ENCODE results near the gene OFD1.

DNA sequence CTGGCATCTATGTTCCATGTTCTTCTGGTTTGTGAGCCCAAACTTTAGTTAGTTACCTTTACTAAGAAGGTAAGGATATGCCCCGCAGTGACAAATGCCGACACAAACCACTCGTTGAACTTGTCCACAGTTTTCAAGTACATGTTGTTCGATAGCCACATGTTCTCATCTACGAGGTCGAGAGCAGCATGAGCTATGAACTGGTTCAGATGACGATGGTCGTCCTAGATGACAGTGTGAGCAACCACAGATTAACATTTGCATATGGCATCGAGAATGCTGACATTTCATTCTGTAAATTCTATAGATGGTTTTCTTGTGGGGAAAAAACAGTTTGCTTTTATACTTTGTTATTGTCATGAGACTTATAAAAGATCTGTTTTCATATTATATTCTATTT is 18.1 kb upstream of the OFD1 start:
- no peak for TF ChIP-seq FOXM1 (IDR thresholded peaks at IDR 0.05; ENCODE audit: borderline replicate concordance, low read depth)
- TF ChIP-seq MAX (IDR thresholded peaks at IDR 0.05) = no peak
- no peak for TF ChIP-seq EP300 (IDR thresholded peaks at IDR 0.05; ENCODE audit: borderline replicate concordance)
- TF ChIP-seq REST (IDR thresholded peaks at IDR 0.05; ENCODE audit: low read depth) = no peak
- TF ChIP-seq YY1 (IDR thresholded peaks at IDR 0.05; ENCODE audit: low read depth) = no peak
- no peak for TF ChIP-seq TAF1 (IDR thresholded peaks at IDR 0.05; ENCODE audit: low read depth)
- no peak for TF ChIP-seq EGR1 (IDR thresholded peaks at IDR 0.05)
- TF ChIP-seq TEAD4 (IDR thresholded peaks at IDR 0.05) = no peak
- no peak for TF ChIP-seq TCF12 (IDR thresholded peaks at IDR 0.05; ENCODE audit: low read depth)
- no peak for TF ChIP-seq CEBPB (IDR thresholded peaks at IDR 0.05)
- TF ChIP-seq NFIC (IDR thresholded peaks at IDR 0.05) = no peak
- TF ChIP-seq RAD21 (IDR thresholded peaks at IDR 0.05; ENCODE audit: low read depth) = no peak
- TF ChIP-seq CREB1 (IDR thresholded peaks at IDR 0.05; ENCODE audit: low read depth) = no peak
